PFSK-1 (cell line): ENCODE results near the gene PXN.

Experiments used
- POLR2AphosphoS5 ChIP-seq: IDR thresholded peaks from 2 replicates; pipeline ENCODE4 v1.6.1; 2012; ENCODE audit warnings: low read depth, mild to moderate bottlenecking, control low read depth, low read length, moderate library complexity
- REST ChIP-seq, 2 experiments: IDR thresholded peaks; 2 replicates each; pipeline versions ENCODE4 v1.6.1 to v1.8.0; 2011 to 2012; ENCODE audit warnings: low read depth in 2 of 2, low read length in 2 of 2, control low read depth in 1 of 2, inconsistent platforms in 1 of 2, mild to moderate bottlenecking in 1 of 2, moderate library complexity in 1 of 2; ENCODE audit not compliant: insufficient read depth in 1 of 2
- TAF1 ChIP-seq: IDR thresholded peaks from 2 replicates; pipeline ENCODE4 v1.6.1; 2012; ENCODE audit warnings: low read length, control low read depth, borderline replicate concordance; ENCODE audit not compliant: insufficient read depth

GRCh38 chr12:120215766-120216735 is 49.5 kb downstream of the PXN start:
- no peak for TF ChIP-seq REST (IDR thresholded peaks at IDR 0.05; ENCODE audit: insufficient read depth in 1 of 2, low read depth in 2 of 2, low read length in 2 of 2)
- TF ChIP-seq POLR2AphosphoS5, result no peak; the same call in 1 of the 2 replicates
- no peak for TF ChIP-seq TAF1
